OCI-LY7 (cell line): ENCODE measurements around the gene LUM.

Experiments used
- CTCF ChIP-seq: fragments of 200-600 bp; sonication (generic); conservative IDR thresholded peaks from 2 replicates; pipeline ENCODE4 v1.5.1; 2014; ENCODE audit warnings: mild to moderate bottlenecking, antibody characterized with exemption, low read length, moderate library complexity, mixed read lengths
- EZH2phosphoT487 ChIP-seq: fragments of 200-600 bp; sonication (generic); IDR thresholded peaks from 2 replicates; pipeline ENCODE4 v1.6.1; 2018; ENCODE audit warnings: low read depth, borderline replicate concordance, mild to moderate bottlenecking, mixed run types, antibody characterized with exemption, low read length, moderate library complexity, mixed read lengths

DNA sequence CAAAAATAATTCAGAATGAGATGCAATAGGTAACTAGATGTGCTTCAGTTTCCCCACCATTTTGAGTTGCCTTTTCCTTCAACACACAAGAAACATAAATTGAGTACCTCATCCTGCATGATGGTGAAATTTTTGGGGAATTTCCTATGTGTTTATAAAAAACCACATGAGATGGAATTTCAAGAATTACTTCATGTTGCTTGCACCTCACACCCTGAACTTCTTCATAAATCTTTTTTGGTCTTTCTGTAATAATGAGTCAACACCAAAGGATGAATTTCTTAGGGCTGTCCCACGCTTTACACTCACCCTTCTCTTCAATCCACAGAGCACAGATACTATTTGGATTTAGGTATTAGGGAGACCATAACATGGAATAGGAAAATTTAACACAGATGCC is 22.6 kb upstream of the LUM start:
- TF ChIP-seq CTCF (no peak), EZH2phosphoT487 (no peak)
